ENCODE measurements around the gene OR7D4.

The OR7D4 gene

DNA sequence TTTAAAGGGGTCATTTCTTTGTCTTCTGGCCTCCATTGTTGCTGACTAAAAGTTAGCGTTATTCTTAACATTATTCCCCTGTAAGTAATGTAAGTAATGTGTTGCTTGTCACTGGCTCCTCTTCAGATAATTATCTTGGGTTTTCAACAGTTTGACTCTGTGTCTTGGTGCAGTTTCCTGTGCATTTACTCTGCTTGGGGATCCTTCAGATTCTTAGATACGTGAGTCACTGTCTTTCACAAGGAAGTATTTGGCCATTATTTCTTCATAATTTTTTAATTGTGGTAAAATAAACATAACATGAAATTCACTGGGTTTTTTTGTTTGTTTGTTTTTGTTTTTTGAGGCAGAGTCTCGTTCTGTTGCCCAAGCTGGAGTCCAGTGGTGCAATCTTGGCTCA, 54.1 kb downstream of the OR7D4 start:
- Mint-ChIP-seq H3K27ac (no peak overlapping the region), H3K27me3 (ENCODE audit: low read depth, poor library complexity) (no peaks in the 10 kb centered on the region), H3K9me3 (peaks cover 56% of the 10 kb centered on the region), H3K36me3 (ENCODE audit: low read depth) (peaks cover 70% of the 10 kb centered on the region), H3K4me1 (no peaks in the 10 kb centered on the region), H3K4me3 (no peak overlapping the region)
- no peak for TF ChIP-seq CTCF (IDR thresholded peaks at IDR 0.05)
- no peak for DNase-seq

GRCh38 chr19:9161427-9161826, 58.0 kb downstream of the OR7D4 start:
- Mint-ChIP-seq H3K4me1 (no peaks in the 10 kb centered on the region), H3K4me3 (no peak overlapping the region), H3K9me3 (peaks cover 88% of the 10 kb centered on the region), H3K27me3 (ENCODE audit: low read depth, poor library complexity) (no peaks in the 10 kb centered on the region), H3K36me3 (ENCODE audit: low read depth) (peaks cover 99% of the 10 kb centered on the region), H3K27ac (no peak overlapping the region)
- no peak for TF ChIP-seq CTCF (IDR thresholded peaks at IDR 0.05)
- DNase-seq: no peak
